OCI-LY1 (cell line): ENCODE results near the gene LAMC2.

ENCODE experiments used
- H2AFZ ChIP-seq: fragments of 200-600 bp; sonication (generic), shearing (Covaris generic); 2 replicates; pipeline ENCODE4 v1.6.0; 2014; ENCODE audit warnings: antibody characterized with exemption, mild to moderate bottlenecking, low read length
- H3F3A ChIP-seq: fragments of 200-600 bp; sonication (generic), shearing (Covaris generic); 2 replicates; pipeline ENCODE4 v1.6.0; 2014; ENCODE audit warnings: mild to moderate bottlenecking, antibody characterized with exemption, low read length, moderate library complexity; ENCODE audit not compliant: insufficient read depth
- H3K27ac ChIP-seq: fragments of 200-600 bp; sonication (generic); 2 replicates; pipeline ENCODE4 v1.5.1; 2014; ENCODE audit warnings: low read length, mixed run types, mild to moderate bottlenecking, low read depth; ENCODE audit not compliant: poor library complexity, severe bottlenecking
- H3K27me3 ChIP-seq: fragments of 200-600 bp; sonication (generic); 2 replicates; pipeline ENCODE4 v1.6.0; 2014; ENCODE audit warnings: antibody characterized with exemption, mild to moderate bottlenecking, low read length, moderate library complexity; ENCODE audit not compliant: insufficient read depth
- H3K36me3 ChIP-seq: fragments of 200-600 bp; sonication (generic); 2 replicates; pipeline ENCODE4 v1.6.1; 2014; ENCODE audit warnings: mild to moderate bottlenecking, antibody characterized with exemption, low read length, moderate library complexity, mixed read lengths; ENCODE audit not compliant: insufficient read depth
- H3K4me1 ChIP-seq: fragments of 200-600 bp; sonication (generic); 2 replicates; pipeline ENCODE4 v1.5.1; 2014; ENCODE audit warnings: mild to moderate bottlenecking, low read length, moderate library complexity; ENCODE audit not compliant: insufficient read depth, severe bottlenecking
- H3K4me2 ChIP-seq: fragments of 200-600 bp; sonication (generic), shearing (Covaris generic); 2 replicates; pipeline ENCODE4 v1.6.1; 2014; ENCODE audit warnings: low read length
- H3K4me3 ChIP-seq: fragments of 200-600 bp; sonication (generic); 2 replicates; pipeline ENCODE4 v1.5.1; 2014; ENCODE audit warnings: low read length, low read depth, mild to moderate bottlenecking, mixed read lengths; ENCODE audit not compliant: poor library complexity, severe bottlenecking
- H3K79me2 ChIP-seq: fragments of 200-600 bp; shearing (Covaris generic); 2 replicates; pipeline ENCODE4 v1.6.1; 2016; ENCODE audit warnings: mixed run types, low read length, mixed read lengths; ENCODE audit not compliant: insufficient read depth
- H3K9ac ChIP-seq: fragments of 200-600 bp; sonication (generic), shearing (Covaris generic); 2 replicates; pipeline ENCODE4 v1.6.1; 2014; ENCODE audit warnings: mild to moderate bottlenecking, low read length, mixed read lengths
- H3K9me2 ChIP-seq: fragments of 200-600 bp; sonication (generic), shearing (Covaris generic); 2 replicates; pipeline ENCODE4 v1.6.1; 2014; ENCODE audit warnings: low read depth, mild to moderate bottlenecking, low read length, mixed read lengths
- H3K9me3 ChIP-seq: fragments of 200-600 bp; shearing (Covaris generic); 2 replicates; pipeline ENCODE4 v1.6.1; 2014; ENCODE audit warnings: low read length, mixed read lengths
- H4K20me1 ChIP-seq: fragments of 200-600 bp; sonication (generic), shearing (Covaris generic); 2 replicates; pipeline ENCODE4 v1.6.0; 2016; ENCODE audit warnings: mild to moderate bottlenecking, low read length; ENCODE audit not compliant: insufficient read depth
- EZH2 ChIP-seq: fragments of 200-600 bp; sonication (generic), shearing (Covaris generic); IDR thresholded peaks from 2 replicates; pipeline ENCODE4 v1.8.0; 2017; ENCODE audit warnings: borderline replicate concordance, mixed run types, mild to moderate bottlenecking, antibody characterized with exemption, low read length, moderate library complexity, mixed read lengths
- TF ChIP-seq, protein P1 (sequence below): fragments of 200-600 bp; sonication (generic), shearing (Covaris generic); IDR thresholded peaks from 2 replicates; pipeline ENCODE4 v1.5.1; 2017; ENCODE audit warnings: mild to moderate bottlenecking, antibody characterized with exemption, low read length, moderate library complexity, mixed read lengths

Gene LAMC2

DNA sequence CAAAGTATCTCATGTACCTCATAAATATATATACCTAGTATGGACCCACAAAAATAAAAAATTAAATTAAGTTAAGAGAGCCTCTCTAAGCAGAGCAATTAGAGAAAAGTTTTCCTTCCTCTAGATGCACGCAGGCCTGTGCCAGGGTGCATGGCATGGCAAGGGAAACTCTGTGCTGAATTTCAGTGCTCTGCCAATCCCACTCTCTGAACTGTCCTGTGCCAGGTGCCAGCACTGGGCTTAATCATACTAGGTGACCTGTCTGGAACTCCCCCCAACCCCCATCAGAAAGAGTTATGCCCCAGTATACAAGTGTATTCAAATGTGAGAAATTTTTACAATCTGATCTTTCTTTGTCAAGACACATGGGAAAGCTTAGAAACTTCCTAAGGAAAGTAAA lies 10.4 kb upstream of the LAMC2 start:
- no peak overlapping the region for H3K4me2 ChIP-seq

DNA sequence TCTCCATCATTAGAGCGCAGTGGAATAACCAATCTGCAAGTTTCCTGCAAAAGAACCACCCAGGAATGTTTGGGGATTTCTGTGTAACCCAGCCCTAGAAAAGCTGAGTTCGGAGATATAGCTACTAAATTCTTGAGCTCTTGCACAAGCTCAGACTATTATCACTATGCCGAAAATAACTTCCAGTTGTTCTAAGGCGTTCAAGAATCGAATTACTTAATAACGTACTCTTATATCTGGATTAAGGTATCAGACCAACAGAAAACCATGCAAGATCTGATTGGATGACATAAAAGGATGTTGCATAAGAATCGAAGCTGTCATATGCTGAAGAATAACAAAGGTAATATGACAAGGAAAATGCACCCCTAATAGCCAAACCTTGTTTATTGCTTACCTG lies 7.5 kb upstream of the LAMC2 start:
- Histone ChIP-seq H3K9me3 (no peaks in the 10 kb centered on the region), H3K27me3 (0 out of 2 replicates have a peak, but pooled peaks cover 5% of the 10 kb centered on the region), H3K4me2 (no peak overlapping the region), H3K36me3 (no peaks in the 10 kb centered on the region), H3K4me1 (peaks cover 7% of the 10 kb centered on the region), H2AFZ (no peak overlapping the region), H4K20me1 (no peaks in the 10 kb centered on the region), H3K4me3 (no peak overlapping the region), H3K9me2 (no peaks in the 10 kb centered on the region), H3K27ac (no peak overlapping the region), H3F3A (no peaks in the 10 kb centered on the region), H3K79me2 (no peaks in the 10 kb centered on the region), H3K9ac (no peak overlapping the region)
- TF ChIP-seq EZH2, result no peak
- TF ChIP-seq, protein P1, sequence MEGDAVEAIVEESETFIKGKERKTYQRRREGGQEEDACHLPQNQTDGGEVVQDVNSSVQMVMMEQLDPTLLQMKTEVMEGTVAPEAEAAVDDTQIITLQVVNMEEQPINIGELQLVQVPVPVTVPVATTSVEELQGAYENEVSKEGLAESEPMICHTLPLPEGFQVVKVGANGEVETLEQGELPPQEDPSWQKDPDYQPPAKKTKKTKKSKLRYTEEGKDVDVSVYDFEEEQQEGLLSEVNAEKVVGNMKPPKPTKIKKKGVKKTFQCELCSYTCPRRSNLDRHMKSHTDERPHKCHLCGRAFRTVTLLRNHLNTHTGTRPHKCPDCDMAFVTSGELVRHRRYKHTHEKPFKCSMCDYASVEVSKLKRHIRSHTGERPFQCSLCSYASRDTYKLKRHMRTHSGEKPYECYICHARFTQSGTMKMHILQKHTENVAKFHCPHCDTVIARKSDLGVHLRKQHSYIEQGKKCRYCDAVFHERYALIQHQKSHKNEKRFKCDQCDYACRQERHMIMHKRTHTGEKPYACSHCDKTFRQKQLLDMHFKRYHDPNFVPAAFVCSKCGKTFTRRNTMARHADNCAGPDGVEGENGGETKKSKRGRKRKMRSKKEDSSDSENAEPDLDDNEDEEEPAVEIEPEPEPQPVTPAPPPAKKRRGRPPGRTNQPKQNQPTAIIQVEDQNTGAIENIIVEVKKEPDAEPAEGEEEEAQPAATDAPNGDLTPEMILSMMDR, result no peak

More for the DNA sequence above, 10.4 kb upstream of the LAMC2 start:
- Histone ChIP-seq H3K4me3 (no peak overlapping the region), H3K36me3 (no peaks in the 10 kb centered on the region), H3F3A (no peaks in the 10 kb centered on the region), H3K4me1 (peaks cover 5% of the 10 kb centered on the region), H2AFZ (no peak overlapping the region), H3K9ac (no peak overlapping the region), H3K27me3 (0 out of 2 replicates have a peak, but pooled peaks cover 5% of the 10 kb centered on the region), H3K9me2 (no peaks in the 10 kb centered on the region), H3K79me2 (no peaks in the 10 kb centered on the region), H4K20me1 (no peaks in the 10 kb centered on the region), H3K9me3 (no peaks in the 10 kb centered on the region), H3K27ac (no peak overlapping the region)
- TF ChIP-seq EZH2, result no peak
- TF ChIP-seq, protein P1, result no peak

DNA sequence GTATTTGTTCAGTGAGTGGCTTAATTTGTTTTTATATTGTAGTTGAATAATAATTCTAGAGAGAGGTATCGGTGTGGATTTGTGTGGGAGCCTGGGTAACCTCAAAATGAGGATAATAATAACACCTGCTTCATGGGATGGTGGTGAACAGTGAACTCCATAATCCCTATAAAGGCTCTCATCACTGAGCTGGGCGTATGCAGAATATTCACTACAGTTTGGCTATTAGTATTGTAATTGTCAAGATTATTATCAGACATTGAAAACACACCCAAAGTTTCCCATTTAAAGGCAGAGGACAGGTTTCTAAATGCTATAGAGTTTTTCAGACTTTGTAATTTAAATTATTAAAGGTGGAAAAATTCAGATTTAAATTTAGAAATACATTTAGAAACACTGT lies 7.0 kb upstream of the LAMC2 start:
- H3K4me2 ChIP-seq, result no peak overlapping the region
- H3F3A ChIP-seq, result no peaks in the 10 kb centered on the region
- H3K79me2 ChIP-seq, result no peaks in the 10 kb centered on the region
- H3K27me3 ChIP-seq, result 0 out of 2 replicates have a peak, but pooled peaks cover 5% of the 10 kb centered on the region
- no peak overlapping the region for H2AFZ ChIP-seq
- no peaks in the 10 kb centered on the region for H3K9me2 ChIP-seq
- H4K20me1 ChIP-seq, result no peaks in the 10 kb centered on the region
- no peaks in the 10 kb centered on the region for H3K36me3 ChIP-seq
- H3K4me3 ChIP-seq, result no peak overlapping the region
- no peak overlapping the region for H3K27ac ChIP-seq
- no peak for TF ChIP-seq EZH2
- TF ChIP-seq, protein P1, result no peak
- H3K4me1 ChIP-seq, result peaks cover 7% of the 10 kb centered on the region
- no peaks in the 10 kb centered on the region for H3K9me3 ChIP-seq
- H3K9ac ChIP-seq, result no peak overlapping the region
